ENCODE measurements around the gene MALRD1. TPM values are rescaled to one million over a fixed set of nuclear protein-coding genes. Genes with fewer than 3 reads are reported as not detected.

The MALRD1 gene
- polyA plus RNA-seq, 3 donors = 2.0 to 3.7 (median 2.1) TPM

- no peak for DNase-seq (ENCODE audit: extremely low read depth in 1 of 11, low read depth in 9 of 11, low spot score in 4 of 11)
Observed at GRCh38 chr10:19656420-19657042, 607.9 kb downstream of the MALRD1 start.

GRCh38 chr10:19658131-19658530 is 609.5 kb downstream of the MALRD1 start:
- no peak for DNase-seq (ENCODE audit: extremely low read depth in 1 of 11, low read depth in 9 of 11, low spot score in 4 of 11)

- no peak for DNase-seq (ENCODE audit: extremely low read depth in 1 of 11, low read depth in 9 of 11, low spot score in 4 of 11)
Observed at GRCh38 chr10:19658622-19659233, 610.1 kb downstream of the MALRD1 start.

GRCh38 chr10:19659920-19660655 is 611.5 kb downstream of the MALRD1 start:
- DNase-seq (ENCODE audit: extremely low read depth in 1 of 11, low read depth in 9 of 11, low spot score in 4 of 11) = no peak

- no peak for DNase-seq (ENCODE audit: extremely low read depth in 1 of 11, low read depth in 9 of 11, low spot score in 4 of 11)
Observed at GRCh38 chr10:19663344-19663743, 614.7 kb downstream of the MALRD1 start.

GRCh38 chr10:19668116-19668515 is 619.5 kb downstream of the MALRD1 start:
- no peak for DNase-seq (ENCODE audit: extremely low read depth in 1 of 11, low read depth in 9 of 11, low spot score in 4 of 11)

GRCh38 chr10:19676063-19676462 is 627.5 kb downstream of the MALRD1 start:
- no peak for DNase-seq (ENCODE audit: extremely low read depth in 1 of 11, low read depth in 9 of 11, low spot score in 4 of 11)

- peak in 7 of 11 donors; percentile 5 to 24 (median 21) for DNase-seq (ENCODE audit: extremely low read depth in 1 of 11, low read depth in 9 of 11, low spot score in 4 of 11)
Observed at GRCh38 chr10:19683356-19683755, 634.8 kb downstream of the MALRD1 start.

GRCh38 chr10:19683960-19684359 is 635.4 kb downstream of the MALRD1 start:
- DNase-seq (ENCODE audit: extremely low read depth in 1 of 11, low read depth in 9 of 11, low spot score in 4 of 11) = peak in 6 of 11 donors; percentile 4 to 29 (median 20)

- no peak for DNase-seq (ENCODE audit: extremely low read depth in 1 of 11, low read depth in 9 of 11, low spot score in 4 of 11)
Observed at GRCh38 chr10:19688344-19688743, 639.7 kb downstream of the MALRD1 start.

GRCh38 chr10:19689231-19689630 is 640.6 kb downstream of the MALRD1 start:
- DNase-seq (ENCODE audit: extremely low read depth in 1 of 11, low read depth in 9 of 11, low spot score in 4 of 11) = no peak

- DNase-seq (ENCODE audit: extremely low read depth in 1 of 11, low read depth in 9 of 11, low spot score in 4 of 11) = no peak
Observed at GRCh38 chr10:19699299-19699698, 650.7 kb downstream of the MALRD1 start.

- no peak for DNase-seq (ENCODE audit: extremely low read depth in 1 of 11, low read depth in 9 of 11, low spot score in 4 of 11)
Observed at GRCh38 chr10:19701427-19702052, 652.9 kb downstream of the MALRD1 start.

- DNase-seq (ENCODE audit: extremely low read depth in 1 of 11, low read depth in 9 of 11, low spot score in 4 of 11) = no peak
Observed at GRCh38 chr10:19702215-19702614, 653.6 kb downstream of the MALRD1 start.

GRCh38 chr10:19704544-19704943 is 655.9 kb downstream of the MALRD1 start:
- DNase-seq (ENCODE audit: extremely low read depth in 1 of 11, low read depth in 9 of 11, low spot score in 4 of 11) = no peak

GRCh38 chr10:19705250-19705649 is 656.6 kb downstream of the MALRD1 start:
- DNase-seq (ENCODE audit: extremely low read depth in 1 of 11, low read depth in 9 of 11, low spot score in 4 of 11) = no peak

- no peak for DNase-seq (ENCODE audit: extremely low read depth in 1 of 11, low read depth in 9 of 11, low spot score in 4 of 11)
Observed at GRCh38 chr10:19706904-19707303, 658.3 kb downstream of the MALRD1 start.

GRCh38 chr10:19707376-19707775 is 658.8 kb downstream of the MALRD1 start:
- no peak for DNase-seq (ENCODE audit: extremely low read depth in 1 of 11, low read depth in 9 of 11, low spot score in 4 of 11)

- DNase-seq (ENCODE audit: extremely low read depth in 1 of 11, low read depth in 9 of 11, low spot score in 4 of 11) = no peak
Observed at GRCh38 chr10:19708031-19708430, 659.4 kb downstream of the MALRD1 start.

- no peak for DNase-seq (ENCODE audit: extremely low read depth in 1 of 11, low read depth in 9 of 11, low spot score in 4 of 11)
Observed at GRCh38 chr10:19710600-19710999, 662.0 kb downstream of the MALRD1 start.

Data from renal cortex interstitium (tissue), 11 donors.